ENCODE measurements around the gene MAGEA4. TPM values are rescaled to one million over a fixed set of nuclear protein-coding genes. Genes with fewer than 3 reads are reported as not detected.

Gene MAGEA4
- total RNA-seq, 4 donors from 2014 or later: not detected

DNA sequence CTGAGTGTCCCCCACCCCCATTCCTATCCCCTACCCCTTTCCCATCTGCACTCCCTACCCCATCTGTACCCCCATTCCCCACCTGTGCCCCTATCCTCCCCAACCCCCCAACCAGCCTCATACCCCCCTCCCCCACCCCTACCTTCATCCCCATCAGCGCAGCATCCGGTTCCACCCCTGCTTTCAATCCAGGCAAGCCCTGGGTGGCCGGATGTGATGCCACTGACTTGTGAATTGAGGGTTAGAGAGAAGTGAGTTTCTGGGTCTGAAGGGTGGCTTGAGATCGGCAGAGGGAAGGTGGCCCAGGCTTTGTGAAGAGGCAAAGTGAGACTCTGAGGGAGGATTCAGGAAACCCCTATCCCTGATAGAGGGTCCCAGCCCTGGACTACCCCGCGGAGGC, 7.8 kb downstream of the MAGEA4 start:
- intact Hi-C loops (cut with DNase I; ENCODE audit: low total_unique reads) (no loop called here), in situ Hi-C loops (cut with MboI; ENCODE audit: low sequenced_read_pairs in 4 of 4) (no loop called here)
- no peaks in the 10 kb centered on the region for H3K27me3 ChIP-seq
- H3K4me1 ChIP-seq: no peaks in the 10 kb centered on the region
- no peak overlapping the region for H3K4me3 ChIP-seq
- no peak overlapping the region for H3K27ac ChIP-seq
- TF ChIP-seq POLR2A (IDR thresholded peaks at IDR 0.05): no peak
- TF ChIP-seq, protein P1, sequence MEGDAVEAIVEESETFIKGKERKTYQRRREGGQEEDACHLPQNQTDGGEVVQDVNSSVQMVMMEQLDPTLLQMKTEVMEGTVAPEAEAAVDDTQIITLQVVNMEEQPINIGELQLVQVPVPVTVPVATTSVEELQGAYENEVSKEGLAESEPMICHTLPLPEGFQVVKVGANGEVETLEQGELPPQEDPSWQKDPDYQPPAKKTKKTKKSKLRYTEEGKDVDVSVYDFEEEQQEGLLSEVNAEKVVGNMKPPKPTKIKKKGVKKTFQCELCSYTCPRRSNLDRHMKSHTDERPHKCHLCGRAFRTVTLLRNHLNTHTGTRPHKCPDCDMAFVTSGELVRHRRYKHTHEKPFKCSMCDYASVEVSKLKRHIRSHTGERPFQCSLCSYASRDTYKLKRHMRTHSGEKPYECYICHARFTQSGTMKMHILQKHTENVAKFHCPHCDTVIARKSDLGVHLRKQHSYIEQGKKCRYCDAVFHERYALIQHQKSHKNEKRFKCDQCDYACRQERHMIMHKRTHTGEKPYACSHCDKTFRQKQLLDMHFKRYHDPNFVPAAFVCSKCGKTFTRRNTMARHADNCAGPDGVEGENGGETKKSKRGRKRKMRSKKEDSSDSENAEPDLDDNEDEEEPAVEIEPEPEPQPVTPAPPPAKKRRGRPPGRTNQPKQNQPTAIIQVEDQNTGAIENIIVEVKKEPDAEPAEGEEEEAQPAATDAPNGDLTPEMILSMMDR (IDR thresholded peaks at IDR 0.05 in 4 of 5, conservative IDR thresholded peaks at IDR 0.05 in 1 of 5): no peak
- ATAC-seq (no peak), DNase-seq (no peak)
- H3K9me3 ChIP-seq: no peaks in the 10 kb centered on the region
- no peaks in the 10 kb centered on the region for H3K36me3 ChIP-seq

DNA sequence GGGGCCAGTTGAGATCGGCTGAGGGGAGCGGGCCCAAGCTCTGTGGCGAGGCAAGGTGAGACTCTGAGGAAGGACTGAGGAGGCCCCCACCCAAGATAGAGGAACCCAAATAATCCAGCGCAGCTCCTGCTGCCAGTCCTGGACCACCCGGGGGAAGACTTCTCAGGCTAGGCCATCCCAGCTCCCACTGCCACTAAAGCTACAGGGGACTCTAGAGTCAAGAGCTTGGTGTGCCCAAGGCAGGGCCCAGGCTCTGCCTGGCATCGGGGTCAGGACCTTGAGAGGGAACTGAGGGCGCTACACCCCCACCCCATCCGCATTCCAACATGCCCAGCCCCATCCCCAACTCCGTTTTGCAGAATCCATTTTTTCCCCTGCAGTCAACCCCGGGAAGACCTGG, 8.6 kb downstream of the MAGEA4 start:
- intact Hi-C loops (cut with DNase I; ENCODE audit: low total_unique reads): no loop called here
- Histone ChIP-seq H3K36me3 (no peaks in the 10 kb centered on the region), H3K9me3 (no peaks in the 10 kb centered on the region), H3K27ac (no peak overlapping the region), H3K27me3 (no peaks in the 10 kb centered on the region), H3K4me1 (no peaks in the 10 kb centered on the region), H3K4me3 (no peak overlapping the region)
- in situ Hi-C loops (cut with MboI; ENCODE audit: low sequenced_read_pairs in 4 of 4): no loop called here
- DNase-seq: no peak
- ATAC-seq: no peak
- no peak for TF ChIP-seq POLR2A (IDR thresholded peaks at IDR 0.05)
- TF ChIP-seq, protein P1 (IDR thresholded peaks at IDR 0.05 in 4 of 5, conservative IDR thresholded peaks at IDR 0.05 in 1 of 5): no peak

DNA sequence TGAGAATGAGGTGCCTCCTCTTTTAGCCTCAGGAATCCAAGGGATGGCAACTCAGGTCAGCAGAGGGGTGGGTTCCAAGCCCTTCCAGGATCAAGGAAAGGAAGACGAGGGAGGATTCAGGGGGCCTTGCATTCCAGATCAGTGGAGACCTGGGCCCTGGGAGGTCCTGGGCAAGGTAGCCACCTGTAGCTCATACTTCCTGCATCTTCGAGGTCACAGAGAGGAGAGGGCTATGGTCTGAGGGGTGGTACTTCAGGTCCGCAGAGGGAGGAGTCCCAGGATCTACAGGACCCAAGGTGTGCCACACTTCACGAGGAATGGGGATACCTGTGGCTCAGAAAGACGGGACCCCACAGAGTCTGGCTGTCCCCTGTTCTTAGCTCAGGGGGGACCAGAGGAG, 9.2 kb downstream of the MAGEA4 start:
- Histone ChIP-seq H3K27ac (no peak overlapping the region), H3K36me3 (no peaks in the 10 kb centered on the region), H3K4me1 (no peaks in the 10 kb centered on the region), H3K9me3 (no peaks in the 10 kb centered on the region), H3K4me3 (no peak overlapping the region), H3K27me3 (no peaks in the 10 kb centered on the region)
- intact Hi-C loops (cut with DNase I; ENCODE audit: low total_unique reads): no loop called here
- no peak for TF ChIP-seq POLR2A (IDR thresholded peaks at IDR 0.05)
- TF ChIP-seq, protein P1 (IDR thresholded peaks at IDR 0.05 in 4 of 5, conservative IDR thresholded peaks at IDR 0.05 in 1 of 5): no peak
- ATAC-seq (no peak), DNase-seq (no peak)
- in situ Hi-C loops (cut with MboI; ENCODE audit: low sequenced_read_pairs in 4 of 4): no loop called here

DNA sequence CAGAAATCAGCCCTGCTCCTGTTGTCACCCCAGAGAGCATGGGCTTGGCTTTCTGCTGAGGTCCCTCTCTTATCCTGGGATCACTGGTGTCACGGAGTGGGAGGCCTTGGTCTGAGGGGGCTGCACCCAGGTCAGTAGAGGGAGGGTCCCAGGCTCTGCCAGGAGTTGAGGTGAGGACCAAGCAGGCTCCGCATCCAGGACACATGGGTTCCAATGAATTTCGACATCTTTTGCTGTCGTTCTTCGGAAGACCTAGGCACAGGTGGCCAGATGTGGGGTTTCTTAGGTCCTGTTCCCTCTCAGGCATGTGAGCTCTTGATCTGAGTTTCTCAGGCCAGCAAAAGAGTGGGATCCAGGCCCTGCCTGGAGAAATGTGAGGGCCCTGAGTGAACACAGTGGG, 10.0 kb downstream of the MAGEA4 start:
- Histone ChIP-seq H3K4me3 (no peak overlapping the region), H3K36me3 (no peaks in the 10 kb centered on the region), H3K27ac (no peak overlapping the region), H3K9me3 (no peaks in the 10 kb centered on the region), H3K27me3 (no peaks in the 10 kb centered on the region), H3K4me1 (no peaks in the 10 kb centered on the region)
- intact Hi-C loops (cut with DNase I; ENCODE audit: low total_unique reads): no loop called here
- ATAC-seq (no peak), DNase-seq (no peak)
- no peak for TF ChIP-seq POLR2A (IDR thresholded peaks at IDR 0.05)
- TF ChIP-seq, protein P1 (IDR thresholded peaks at IDR 0.05 in 4 of 5, conservative IDR thresholded peaks at IDR 0.05 in 1 of 5): no peak
- in situ Hi-C loops (cut with MboI; ENCODE audit: low sequenced_read_pairs in 4 of 4): no loop called here

DNA sequence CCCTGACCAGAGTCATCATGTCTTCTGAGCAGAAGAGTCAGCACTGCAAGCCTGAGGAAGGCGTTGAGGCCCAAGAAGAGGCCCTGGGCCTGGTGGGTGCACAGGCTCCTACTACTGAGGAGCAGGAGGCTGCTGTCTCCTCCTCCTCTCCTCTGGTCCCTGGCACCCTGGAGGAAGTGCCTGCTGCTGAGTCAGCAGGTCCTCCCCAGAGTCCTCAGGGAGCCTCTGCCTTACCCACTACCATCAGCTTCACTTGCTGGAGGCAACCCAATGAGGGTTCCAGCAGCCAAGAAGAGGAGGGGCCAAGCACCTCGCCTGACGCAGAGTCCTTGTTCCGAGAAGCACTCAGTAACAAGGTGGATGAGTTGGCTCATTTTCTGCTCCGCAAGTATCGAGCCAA, 11.0 kb downstream of the MAGEA4 start:
- TF ChIP-seq, protein P1 (IDR thresholded peaks at IDR 0.05 in 4 of 5, conservative IDR thresholded peaks at IDR 0.05 in 1 of 5): no peak
- TF ChIP-seq POLR2A (IDR thresholded peaks at IDR 0.05): no peak
- intact Hi-C loops (cut with DNase I; ENCODE audit: low total_unique reads): no loop called here
- ATAC-seq (no peak), DNase-seq (no peak)
- in situ Hi-C loops (cut with MboI; ENCODE audit: low sequenced_read_pairs in 4 of 4): no loop called here
- Histone ChIP-seq H3K27ac (no peak overlapping the region), H3K27me3 (no peaks in the 10 kb centered on the region), H3K9me3 (no peaks in the 10 kb centered on the region), H3K4me1 (no peaks in the 10 kb centered on the region), H3K4me3 (no peak overlapping the region), H3K36me3 (no peaks in the 10 kb centered on the region)

Measured in gastrocnemius medialis (tissue), 4 donors.